Body of pancreas (tissue), 4 donors: ENCODE data around the gene SPNS3. TPM values are rescaled to one million over a fixed set of nuclear protein-coding genes. Genes with fewer than 3 reads are reported as not detected.

Experiments used
- ATAC-seq: fragments of 150-250 bp; one replicate; pipeline ENCODE4 v1.9.1; 2016
- DNase-seq, 4 donors: peaks; one replicate each; pipeline ENCODE4 v3.0.0-alpha.2; 2019
- H3K27ac ChIP-seq, 4 donors: fragments of 200-600 bp; sonication (generic); 1 replicate in 3 of 4; 2 replicates in 1 of 4; pipeline versions ENCODE4 v1.5.1 to v1.6.1; 2016 to 2019; ENCODE audit warnings: mild to moderate bottlenecking in 1 of 4, mixed read lengths in 1 of 4, moderate library complexity in 1 of 4
- H3K27me3 ChIP-seq, 2 donors: fragments of 200-600 bp; sonication (generic); one replicate each; pipeline ENCODE4 v1.6.0; 2016; ENCODE audit warnings: mild to moderate bottlenecking in 1 of 2
- H3K36me3 ChIP-seq, 2 donors: fragments of 200-600 bp; sonication (generic); replicated peaks in 1 of 2; 2 replicates each; pipeline ENCODE4 v1.5.1; 2016; ENCODE audit warnings: low read depth in 2 of 2; ENCODE audit not compliant: insufficient read depth in 1 of 2
- H3K4me1 ChIP-seq: fragments of 200-600 bp; sonication (generic); one replicate; pipeline ENCODE4 v1.6.0; 2016
- H3K4me3 ChIP-seq, 2 donors: fragments of 200-600 bp; sonication (generic); 1 replicate in 1 of 2; 2 replicates in 1 of 2; pipeline ENCODE4 v1.5.1; 2016 to 2019
- H3K9me3 ChIP-seq, 3 donors: fragments of 200-600 bp; sonication (generic); 1 replicate in 2 of 3; 2 replicates in 1 of 3; pipeline ENCODE4 v1.5.1; 2016
- POLR2A ChIP-seq, 3 donors: fragments of 450-650 bp; IDR thresholded peaks; one replicate each; pipeline ENCODE4 v1.6.1; 2016; ENCODE audit warnings: antibody characterized with exemption in 3 of 3, mild to moderate bottlenecking in 2 of 3
- WGBS, 2 donors: methylation state at CpG; one replicate each; pipeline ENCODE4 v1.1.5; 2017; 5-methylcytosine and 5-hydroxymethylcytosine counted together
- intact Hi-C: fragments of 100-400 bp; cut with DNase I; formaldehyde crosslinking; loops from one replicate; pipeline ENCODE4 v1.15.1; 2023
- total RNA-seq, 2 donors: library from RNA; depleted of rRNA; stranded (reverse); fragments of >200 nt; gene quantifications; one replicate each; pipeline ENCODE4 v1.1.0, GENCODE V29; 2016
- TF ChIP-seq, protein P1 (sequence below), 7 experiments: fragments of 450-650 bp in 4 of 7; fragments of 200-600 bp in 3 of 7; sonication (generic) in 3 of 7; IDR thresholded peaks; one replicate each; pipeline ENCODE4 v1.5.1; 2016 to 2019; ENCODE audit warnings: antibody characterized with exemption in 7 of 7

The SPNS3 gene
- total RNA-seq, 2 donors from 2014 or later, result not detected

DNA sequence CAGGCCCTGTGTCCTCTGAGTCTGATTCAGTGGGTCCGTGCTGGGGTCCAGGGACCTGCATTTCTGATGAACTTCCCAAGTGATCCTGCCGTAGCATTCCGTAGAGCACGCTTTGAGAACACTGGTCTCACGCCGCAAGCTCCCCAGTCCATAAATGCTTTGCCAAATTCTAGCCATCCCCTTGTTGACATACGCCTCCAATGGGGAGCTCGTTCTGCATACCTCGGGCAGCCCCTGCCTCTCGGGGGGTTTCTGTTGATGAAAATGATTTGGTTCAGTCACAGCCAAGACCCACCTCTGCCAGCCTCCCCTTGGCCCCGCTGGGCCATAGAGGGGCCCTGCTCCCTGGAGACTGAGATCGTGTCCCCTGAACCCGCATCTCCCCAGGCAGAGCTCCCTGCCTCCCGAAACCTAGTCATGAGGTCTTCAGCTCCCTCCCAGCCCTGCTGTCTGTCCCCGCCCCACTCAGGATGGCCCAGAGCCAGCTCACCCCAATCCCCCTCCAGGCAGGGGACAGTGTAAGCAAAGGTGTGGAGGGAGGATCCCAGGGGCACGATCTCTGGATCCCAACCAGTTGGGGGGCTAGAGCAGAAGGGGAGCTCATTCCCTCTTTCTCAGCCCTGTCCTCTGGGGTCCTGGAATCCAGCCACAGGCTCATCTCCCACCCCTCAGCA, 48.7 kb downstream of the SPNS3 start:
- WGBS, 2 donors, result 90 to 92% methylated on average over 15 to 16 of the region's 16 CpGs
- peak overlapping the region; percentile 82 to 90 (median 88) for H3K27ac ChIP-seq
- TF ChIP-seq POLR2A (IDR thresholded peaks at IDR 0.05), result no peak
- TF ChIP-seq, protein P1, sequence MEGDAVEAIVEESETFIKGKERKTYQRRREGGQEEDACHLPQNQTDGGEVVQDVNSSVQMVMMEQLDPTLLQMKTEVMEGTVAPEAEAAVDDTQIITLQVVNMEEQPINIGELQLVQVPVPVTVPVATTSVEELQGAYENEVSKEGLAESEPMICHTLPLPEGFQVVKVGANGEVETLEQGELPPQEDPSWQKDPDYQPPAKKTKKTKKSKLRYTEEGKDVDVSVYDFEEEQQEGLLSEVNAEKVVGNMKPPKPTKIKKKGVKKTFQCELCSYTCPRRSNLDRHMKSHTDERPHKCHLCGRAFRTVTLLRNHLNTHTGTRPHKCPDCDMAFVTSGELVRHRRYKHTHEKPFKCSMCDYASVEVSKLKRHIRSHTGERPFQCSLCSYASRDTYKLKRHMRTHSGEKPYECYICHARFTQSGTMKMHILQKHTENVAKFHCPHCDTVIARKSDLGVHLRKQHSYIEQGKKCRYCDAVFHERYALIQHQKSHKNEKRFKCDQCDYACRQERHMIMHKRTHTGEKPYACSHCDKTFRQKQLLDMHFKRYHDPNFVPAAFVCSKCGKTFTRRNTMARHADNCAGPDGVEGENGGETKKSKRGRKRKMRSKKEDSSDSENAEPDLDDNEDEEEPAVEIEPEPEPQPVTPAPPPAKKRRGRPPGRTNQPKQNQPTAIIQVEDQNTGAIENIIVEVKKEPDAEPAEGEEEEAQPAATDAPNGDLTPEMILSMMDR (IDR thresholded peaks at IDR 0.05), result no peak
- peaks cover 60% of the 10 kb centered on the region for H3K4me1 ChIP-seq
- no peaks in the 10 kb centered on the region for H3K36me3 ChIP-seq
- H3K4me3 ChIP-seq, result no peak overlapping the region
- H3K9me3 ChIP-seq, result no peaks in the 10 kb centered on the region
- DNase-seq, result no peak
- ATAC-seq, result no peak
- intact Hi-C loops, result no loop called here
- H3K27me3 ChIP-seq, result no peaks in the 10 kb centered on the region

DNA sequence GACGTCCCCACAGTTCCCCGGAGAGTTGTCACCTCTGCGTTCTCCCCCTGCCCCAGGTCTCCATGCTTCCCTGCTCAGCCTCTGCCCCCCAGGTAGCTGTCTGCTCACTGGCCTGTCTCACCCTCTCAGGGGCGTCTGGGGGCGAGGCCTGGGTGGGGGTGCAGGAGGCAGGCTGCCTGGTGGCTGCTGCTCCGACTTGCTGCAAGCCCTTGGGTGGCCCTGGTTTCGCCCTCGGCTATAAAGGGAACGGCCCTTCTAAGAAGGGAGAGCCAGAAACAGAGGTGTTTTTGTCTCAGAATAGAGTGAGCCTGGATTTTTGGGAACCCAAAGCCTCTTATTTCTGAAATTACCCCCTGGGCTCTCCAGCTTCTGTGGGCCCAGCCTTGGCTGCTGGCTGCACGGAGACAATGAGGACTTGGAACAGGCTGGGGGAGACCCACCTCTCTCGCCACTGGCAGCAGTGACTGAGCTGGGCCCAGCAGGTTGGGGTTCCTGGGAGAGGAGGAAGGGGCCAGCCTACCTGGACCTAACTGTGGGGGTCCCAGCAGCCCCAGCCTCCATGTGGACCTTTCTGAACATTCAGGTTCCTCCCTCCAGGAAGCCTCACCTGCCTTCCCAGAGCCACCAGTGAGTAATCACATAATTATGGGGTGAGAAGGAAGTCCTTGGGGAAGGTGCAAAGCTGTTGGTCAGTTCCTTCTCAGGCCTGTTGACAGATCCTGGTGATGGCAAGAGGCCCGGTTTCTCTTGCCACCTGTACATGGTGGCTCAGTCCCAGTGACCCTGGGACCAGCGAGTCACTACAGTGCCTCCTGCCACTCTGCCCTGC, 49.5 kb downstream of the SPNS3 start:
- WGBS, 2 donors, result 54 to 68% methylated on average over 9 to 12 of the region's 13 CpGs
- TF ChIP-seq POLR2A (IDR thresholded peaks at IDR 0.05), result peak in 2 of 3 donors; percentile 55 to 60
- TF ChIP-seq, protein P1 (IDR thresholded peaks at IDR 0.05), result no peak
- Histone ChIP-seq H3K27me3 (no peaks in the 10 kb centered on the region), H3K4me3 (no peak overlapping the region), H3K36me3 (no peaks in the 10 kb centered on the region), H3K9me3 (no peaks in the 10 kb centered on the region), H3K27ac (peak overlapping the region; percentile 82 to 90 (median 88)), H3K4me1 (peaks cover 59% of the 10 kb centered on the region)
- ATAC-seq (peak; percentile 86), DNase-seq (peak; percentile 80 to 95 (median 92))
- intact Hi-C loops, result no loop called here

DNA sequence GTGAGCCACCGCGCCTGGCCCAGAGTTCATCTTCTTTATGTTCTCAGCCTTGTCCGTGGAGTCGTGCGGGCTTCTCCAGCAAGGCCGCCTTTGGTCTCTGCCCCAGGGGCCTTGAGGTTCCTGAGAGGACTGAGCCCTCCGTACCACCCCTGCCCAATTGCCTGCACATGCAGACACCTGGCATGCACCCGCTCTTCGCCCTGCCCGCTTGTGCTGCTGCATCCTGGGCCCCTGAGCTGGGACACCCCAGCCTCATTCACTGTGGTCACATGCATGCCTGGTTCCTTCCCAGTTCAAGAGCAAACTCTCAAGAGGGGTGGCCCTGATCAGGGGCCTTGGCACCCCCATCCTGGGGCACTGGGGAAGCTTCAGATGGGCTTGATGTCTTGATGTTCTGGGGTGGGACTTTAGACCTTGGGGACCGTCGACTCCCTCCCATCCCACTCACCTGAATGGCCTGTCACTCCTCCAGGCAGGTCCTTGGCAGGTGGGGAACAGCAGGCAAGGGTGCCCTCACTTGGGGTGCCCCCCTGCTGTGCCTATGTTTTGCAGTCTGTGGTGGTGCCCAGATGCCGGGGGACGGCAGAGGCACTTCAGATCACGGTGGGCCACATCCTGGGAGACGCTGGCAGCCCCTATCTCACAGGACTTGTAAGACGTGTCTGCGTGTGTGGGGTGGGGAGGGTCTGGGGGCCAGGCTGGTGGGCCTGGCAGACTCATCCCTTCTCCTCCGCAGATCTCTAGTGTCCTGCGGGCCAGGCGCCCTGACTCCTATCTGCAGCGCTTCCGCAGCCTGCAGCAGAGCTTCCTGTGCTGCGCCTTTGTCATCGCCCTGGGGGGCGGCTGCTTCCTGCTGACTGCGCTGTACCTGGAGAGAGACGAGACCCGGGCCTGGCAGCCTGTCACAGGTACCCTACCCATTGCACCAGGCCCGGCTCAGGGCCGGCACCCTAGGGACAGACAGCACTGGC, 52.2 kb downstream of the SPNS3 start:
- intact Hi-C loops, result no loop called here
- Histone ChIP-seq H3K4me3 (no peak overlapping the region), H3K4me1 (peaks cover 35% of the 10 kb centered on the region), H3K36me3 (no peaks in the 10 kb centered on the region), H3K27me3 (no peaks in the 10 kb centered on the region), H3K27ac (no peak overlapping the region), H3K9me3 (no peaks in the 10 kb centered on the region)
- DNase-seq (no peak), ATAC-seq (no peak)
- WGBS, 2 donors, result 77 to 99% methylated on average over 9 to 31 of the region's 31 CpGs
- no peak for TF ChIP-seq POLR2A (IDR thresholded peaks at IDR 0.05)
- TF ChIP-seq, protein P1 (IDR thresholded peaks at IDR 0.05), result no peak

DNA sequence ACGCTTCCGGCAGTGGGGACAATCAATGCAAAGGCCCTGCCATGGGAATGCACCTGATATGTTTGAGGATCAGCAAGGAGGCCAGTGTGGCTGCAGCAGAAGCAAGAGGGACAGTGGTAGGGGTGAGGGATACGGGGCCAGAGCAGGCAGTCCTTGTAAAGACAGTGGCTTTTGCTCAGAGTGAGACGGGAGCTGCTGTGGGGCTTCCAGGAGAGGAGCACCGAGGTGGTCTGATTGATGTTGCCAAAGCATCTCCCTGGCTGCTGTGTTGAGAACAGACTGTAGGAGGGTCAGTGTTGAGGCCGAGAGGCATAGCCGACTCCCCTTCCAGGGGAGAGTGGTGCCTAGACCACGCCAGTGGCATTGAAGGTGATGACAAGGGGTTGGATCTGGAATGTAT, 53.6 kb downstream of the SPNS3 start:
- Histone ChIP-seq H3K9me3 (no peaks in the 10 kb centered on the region), H3K4me1 (peaks cover 22% of the 10 kb centered on the region), H3K36me3 (no peaks in the 10 kb centered on the region), H3K27me3 (no peaks in the 10 kb centered on the region), H3K4me3 (no peak overlapping the region), H3K27ac (no peak overlapping the region)
- intact Hi-C loops, result no loop called here
- DNase-seq (no peak), ATAC-seq (no peak)
- WGBS, 2 donors, result 90 to 92% methylated on average over 8 of the region's 8 CpGs
- TF ChIP-seq, protein P1 (IDR thresholded peaks at IDR 0.05), result no peak
- no peak for TF ChIP-seq POLR2A (IDR thresholded peaks at IDR 0.05)
